H1 (cell line): Measurements from ENCODE around the gene ALG9. TPM values are rescaled to one million over a fixed set of nuclear protein-coding genes. Genes with fewer than 3 reads are reported as not detected.

Experiments used
- CTCF ChIA-PET: fragments of 300-600 bp; sonication (Branson Sonifier 250); formaldehyde crosslinking; loops from one replicate; lab custom pipeline; 2021; ENCODE audit not compliant: partially characterized antibody; lab: Charles Lee
- POLR2A ChIA-PET: fragments of 300-600 bp; sonication (Branson Sonifier 250); formaldehyde crosslinking; loops from one replicate; lab custom pipeline; 2021; ENCODE audit warnings: inconsistent platforms; ENCODE audit not compliant: partially characterized antibody; lab: Charles Lee
- DNase-seq, 2 experiments: peaks; one replicate each; pipeline versions ENCODE4 v3.0.0 to v3.0.0-alpha.2; 2010 to 2022; ENCODE audit warnings: low spot score in 2 of 2, low read depth in 1 of 2, mixed read lengths in 1 of 2
- FAIRE-seq: peaks from 2 replicates; lab custom pipeline; 2011; peaks lifted over from hg19 to GRCh38; lab: Jason Lieb, UNC
- H2AFZ ChIP-seq: 2 replicates; pipeline ENCODE4 v1.8.1; 2012; ENCODE audit warnings: low read length, inconsistent platforms
- H2AK5ac ChIP-seq: 2 replicates; pipeline ENCODE4 v1.6.1; 2013; ENCODE audit warnings: low read depth, low read length
- H2BK120ac ChIP-seq: replicated peaks from 2 replicates; pipeline ENCODE3; 2013; ENCODE audit warnings: low read depth, low read length, inconsistent platforms
- H2BK12ac ChIP-seq: 2 replicates; pipeline ENCODE4 v1.6.1; 2013; ENCODE audit warnings: low read depth, low read length
- H2BK15ac ChIP-seq: 2 replicates; pipeline ENCODE4 v1.6.1; 2013; ENCODE audit warnings: low read length
- H2BK20ac ChIP-seq: 2 replicates; pipeline ENCODE4 v1.6.1; 2013; ENCODE audit warnings: low read length
- H2BK5ac ChIP-seq: 2 replicates; pipeline ENCODE4 v1.6.1; 2013; ENCODE audit warnings: low read depth, low read length
- H3K14ac ChIP-seq: 2 replicates; pipeline ENCODE4 v1.6.1; 2013; ENCODE audit warnings: inconsistent platforms; ENCODE audit not compliant: insufficient read length
- H3K18ac ChIP-seq: 2 replicates; pipeline ENCODE4 v1.6.1; 2013; ENCODE audit warnings: low read length; ENCODE audit errors: extremely low read depth
- H3K23ac ChIP-seq: 2 replicates; pipeline ENCODE4 v1.6.1; 2013; ENCODE audit warnings: inconsistent platforms; ENCODE audit not compliant: insufficient read length
- H3K23me2 ChIP-seq: 2 replicates; pipeline ENCODE4 v1.6.1; 2013; ENCODE audit warnings: low read depth, low read length
- H3K27ac ChIP-seq: 2 replicates; pipeline ENCODE4 v1.6.1; 2011; ENCODE audit warnings: low read depth, low read length, inconsistent platforms
- H3K27me3 ChIP-seq, 4 experiments: replicated peaks in 1 of 4; 1 replicate in 1 of 4; 2 replicates in 3 of 4; pipeline versions ENCODE4 v1.6.1 to v1.8.1; 2011 to 2013; ENCODE audit warnings: low read length in 3 of 4, mild to moderate bottlenecking in 3 of 4, inconsistent platforms in 2 of 4, mixed read lengths in 2 of 4, moderate library complexity in 1 of 4; ENCODE audit not compliant: control insufficient read depth in 3 of 4, insufficient read depth in 3 of 4; ENCODE audit errors: extremely low read depth in 1 of 4
- H3K36me3 ChIP-seq, 4 experiments: 2 replicates each; pipeline versions ENCODE4 v1.6.1 to v1.8.1; 2011 to 2013; ENCODE audit warnings: mild to moderate bottlenecking in 4 of 4, low read length in 3 of 4, moderate library complexity in 2 of 4, control low read depth in 1 of 4, inconsistent platforms in 1 of 4; ENCODE audit not compliant: insufficient read depth in 4 of 4, control insufficient read depth in 2 of 4
- H3K4ac ChIP-seq: replicated peaks from 2 replicates; pipeline ENCODE3; 2013; ENCODE audit warnings: low read length, low read depth, mixed read lengths, inconsistent platforms; ENCODE audit not compliant: insufficient read length
- H3K4me1 ChIP-seq, 4 experiments: replicated peaks in 1 of 4; 1 replicate in 1 of 4; 2 replicates in 3 of 4; pipeline versions ENCODE4 v1.6.1 to v1.8.1; 2011 to 2013; ENCODE audit warnings: low read length in 3 of 4, inconsistent platforms in 2 of 4, mixed read lengths in 1 of 4; ENCODE audit not compliant: insufficient read depth in 4 of 4, control insufficient read depth in 3 of 4
- H3K4me2 ChIP-seq, 2 experiments: 2 replicates each; pipeline versions ENCODE4 v1.6.1 to v1.8.1; 2011 to 2013; ENCODE audit warnings: low read depth in 2 of 2, low read length in 2 of 2, control low read depth in 1 of 2, inconsistent platforms in 1 of 2, mild to moderate bottlenecking in 1 of 2; ENCODE audit not compliant: insufficient read depth in 1 of 2
- H3K4me3 ChIP-seq, 4 experiments: fragments of 200-600, 300-600 bp in 1 of 4; sonication (generic), shearing (Covaris generic), sonication (Bioruptor Twin) in 1 of 4; 2 replicates each; pipeline versions ENCODE4 v1.5.1 to v1.8.1; 2011 to 2016; ENCODE audit warnings: low read length in 4 of 4, low read depth in 3 of 4, control low read depth in 2 of 4, inconsistent platforms in 2 of 4, mild to moderate bottlenecking in 2 of 4, mixed read lengths in 1 of 4, moderate library complexity in 1 of 4; ENCODE audit not compliant: insufficient read depth in 2 of 4; ENCODE audit errors: extremely low read depth in 1 of 4
- H3K56ac ChIP-seq: replicated peaks from 2 replicates; pipeline ENCODE3; 2013; ENCODE audit warnings: low read depth, mild to moderate bottlenecking, mixed read lengths, low read length, inconsistent platforms; ENCODE audit not compliant: insufficient read length
- H3K79me1 ChIP-seq: 2 replicates; pipeline ENCODE4 v1.6.1; 2013; ENCODE audit warnings: low read depth, low read length, control low read depth
- H3K79me2 ChIP-seq, 2 experiments: 2 replicates each; pipeline versions ENCODE4 v1.6.1 to v1.8.1; 2012 to 2013; ENCODE audit warnings: low read length in 2 of 2, mild to moderate bottlenecking in 2 of 2, inconsistent platforms in 1 of 2; ENCODE audit not compliant: insufficient read depth in 2 of 2, control insufficient read depth in 1 of 2
- H3K9ac ChIP-seq, 4 experiments: replicated peaks in 1 of 4; 1 replicate in 1 of 4; 2 replicates in 3 of 4; pipeline versions ENCODE4 v1.6.1 to v1.8.1; 2011 to 2013; ENCODE audit warnings: low read depth in 3 of 4, low read length in 3 of 4, control low read depth in 2 of 4, mild to moderate bottlenecking in 2 of 4, moderate library complexity in 2 of 4, inconsistent platforms in 1 of 4; ENCODE audit errors: extremely low read depth in 1 of 4
- H3K9me3 ChIP-seq, 2 experiments: 2 replicates each; pipeline versions ENCODE4 v1.6.1 to v1.8.1; 2012 to 2013; ENCODE audit warnings: mild to moderate bottlenecking in 2 of 2, moderate library complexity in 2 of 2, control low read depth in 1 of 2, inconsistent platforms in 1 of 2, low read depth in 1 of 2, low read length in 1 of 2, mixed read lengths in 1 of 2; ENCODE audit not compliant: insufficient read depth in 2 of 2
- H4K20me1 ChIP-seq, 2 experiments: replicated peaks in 1 of 2; 2 replicates each; pipeline versions ENCODE3 to v1.8.1; 2011 to 2013; ENCODE audit warnings: inconsistent platforms in 2 of 2, low read length in 2 of 2, mild to moderate bottlenecking in 1 of 2; ENCODE audit not compliant: insufficient read depth in 2 of 2, control insufficient read depth in 1 of 2
- H4K5ac ChIP-seq: 2 replicates; pipeline ENCODE4 v1.6.1; 2013; ENCODE audit warnings: low read length, low read depth, mixed read lengths, inconsistent platforms; ENCODE audit not compliant: insufficient read length
- H4K8ac ChIP-seq: 2 replicates; pipeline ENCODE4 v1.8.0; 2013; ENCODE audit warnings: mild to moderate bottlenecking, moderate library complexity, low read length, inconsistent platforms; ENCODE audit not compliant: insufficient read depth; ENCODE audit errors: extremely low read depth
- H4K91ac ChIP-seq: replicated peaks from 2 replicates; pipeline ENCODE3; 2013; ENCODE audit warnings: low read length, mixed read lengths, inconsistent platforms; ENCODE audit not compliant: insufficient read length
- BRCA1 ChIP-seq: IDR thresholded peaks from 2 replicates; pipeline ENCODE4 v1.6.1; 2012; ENCODE audit warnings: low read depth, low read length, improper control_type of control experiment
- CHD1 ChIP-seq: IDR thresholded peaks from 2 replicates; pipeline ENCODE4 v1.6.1; 2012; ENCODE audit warnings: low read depth, low read length, improper control_type of control experiment
- E2F6 ChIP-seq: IDR thresholded peaks from 2 replicates; pipeline ENCODE4 v1.6.1; 2012; ENCODE audit warnings: inconsistent platforms
- GTF2F1 ChIP-seq: IDR thresholded peaks from 2 replicates; pipeline ENCODE4 v1.6.1; 2012; ENCODE audit warnings: low read depth, low read length, improper control_type of control experiment, borderline replicate concordance
- KDM4A ChIP-seq: IDR thresholded peaks from one replicate; pipeline ENCODE4 v1.7.1; 2012; ENCODE audit warnings: low read depth, mild to moderate bottlenecking, moderate library complexity, low read length, inconsistent platforms; ENCODE audit not compliant: severe bottlenecking
- NRF1 ChIP-seq: IDR thresholded peaks from 2 replicates; pipeline ENCODE4 v1.6.1; 2011; ENCODE audit warnings: mild to moderate bottlenecking, low read depth, low read length, improper control_type of control experiment
- WGBS, 2 experiments: shearing (Covaris generic) in 1 of 2; methylation state at CpG; one replicate each; pipeline versions ENCODE4 v1.1.6 to v1.1.7; 2013 to 2015; ENCODE audit warnings: low lambda C conversion rate in 2 of 2, mixed read lengths in 2 of 2, inconsistent platforms in 1 of 2, low coverage in 1 of 2, missing lambda C conversion rate in 1 of 2; ENCODE audit not compliant: insufficient replicate concordance in 2 of 2, insufficient coverage in 1 of 2, insufficient read length in 1 of 2; ENCODE audit errors: extremely low coverage in 1 of 2, missing lambda C conversion rate in 1 of 2; 5-methylcytosine and 5-hydroxymethylcytosine counted together
- polyA plus RNA-seq, 7 experiments: library from polyadenylated mRNA; depleted of rRNA in 3 of 7; stranded (reverse) in 5 of 7; unstranded in 2 of 7; fragments of >200 nt in 5 of 7; fragments of 200-250 nt in 2 of 7; gene quantifications; 1 replicate in 5 of 7; 2 replicates in 1 of 7; 4 replicates in 1 of 7; pipeline versions ENCODE4 v1.2.1 to v1.2.3, GENCODE V29; 2011 to 2013; ENCODE audit warnings: missing spikeins in 2 of 7, mixed read lengths in 2 of 7
- total RNA-seq: library from RNA; stranded (reverse); fragmentation: NEBNext Ultra II Directional; extraction: Animal tissue kit (Norgen Biotek cat#: 25700); gene quantifications from 2 replicates; pipeline ENCODE4 v1.2.1, GENCODE V29; 2021

Gene ALG9
- total and polyA plus RNA-seq, 2 of the 8 experiments (the other 6 are each of a cell fraction or from before 2014, with no cell fraction given): 23.5 to 24.5 TPM

DNA sequence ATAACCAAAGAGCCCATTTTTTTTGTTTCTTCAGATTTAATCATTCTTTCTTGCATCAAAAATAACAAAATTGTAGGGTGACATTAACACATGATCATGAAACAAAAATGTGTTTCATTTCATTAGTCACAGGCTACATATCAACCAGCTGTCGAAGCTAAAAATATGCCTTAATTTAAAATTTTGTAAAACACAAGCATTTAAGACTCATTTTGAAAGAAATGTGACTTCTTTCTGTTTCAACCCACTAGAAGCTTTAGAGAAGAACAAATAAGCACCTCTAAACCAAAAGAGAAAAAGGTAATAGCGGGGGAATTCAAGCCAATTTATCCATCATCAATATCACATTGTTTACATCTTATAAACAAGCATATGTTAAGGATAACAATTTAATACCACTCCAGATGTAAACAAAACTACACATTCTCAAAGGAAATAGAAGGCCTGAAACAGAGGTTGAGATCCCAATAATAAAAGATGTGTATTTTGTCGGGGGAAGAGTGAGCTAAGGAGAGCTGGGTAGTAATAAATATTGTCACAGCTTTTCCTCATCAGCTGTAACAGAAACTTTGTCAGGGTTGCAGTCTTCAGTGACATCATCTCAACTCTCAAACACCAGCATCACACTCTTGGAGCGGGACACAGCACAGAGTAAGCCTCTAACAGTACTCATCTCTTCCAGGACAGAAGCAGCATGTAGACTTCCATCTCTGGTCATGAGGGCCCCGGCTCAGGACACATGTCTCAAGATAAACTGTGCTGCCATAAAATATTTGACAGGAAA is 42.0 kb downstream of the ALG9 start:
- FAIRE-seq: no peak
- Histone ChIP-seq H3K4ac (no peak overlapping the region), H2BK12ac (no peak overlapping the region), H3K36me3 (no peaks in the 10 kb centered on the region; a peak in 1 of 8 replicates), H3K79me2 (no peaks in the 10 kb centered on the region), H3K4me3 (no peak overlapping the region), H4K5ac (no peak overlapping the region), H3K9me3 (no peaks in the 10 kb centered on the region), H3K23ac (no peak overlapping the region), H4K20me1 (no peaks in the 10 kb centered on the region), H2BK15ac (no peak overlapping the region), H4K91ac (no peak overlapping the region), H3K27me3 (no peaks in the 10 kb centered on the region), H3K27ac (no peak overlapping the region), H3K14ac (no peak overlapping the region), H2BK120ac (no peak overlapping the region), H3K4me1 (no peaks in the 10 kb centered on the region; a peak in 1 of 7 replicates), H2BK5ac (no peak overlapping the region), H2AFZ (no peak overlapping the region), H3K9ac (no peak overlapping the region), H4K8ac (no peak overlapping the region), H3K79me1 (no peaks in the 10 kb centered on the region), H2BK20ac (no peak overlapping the region), H3K56ac (no peak overlapping the region), H3K23me2 (no peaks in the 10 kb centered on the region), H3K4me2 (no peak overlapping the region), H3K18ac (no peak overlapping the region), H2AK5ac (no peak overlapping the region)
- CTCF ChIA-PET: interaction anchor here (0.6 to 1.4 kb wide), 3 partner anchors 12 to 263 kb away, joined by 3 to 4 read pairs (median 3); no protein-coding TSS in a partner anchor
- 87% methylated on average over 5 of the region's 5 CpGs; no CpG with 5 or more reads in 1 of the 2 experiments for WGBS, 2 experiments
- no peak for DNase-seq
- POLR2A ChIA-PET: no interaction called here
- TF ChIP-seq E2F6: no peak
- TF ChIP-seq GTF2F1: no peak
- TF ChIP-seq BRCA1: no peak
- TF ChIP-seq KDM4A: no peak
- no peak for TF ChIP-seq CHD1
- TF ChIP-seq NRF1: no peak
